Tibial nerve (tissue), 4 donors: Measurements from ENCODE around the gene MAB21L4. TPM values are rescaled to one million over a fixed set of nuclear protein-coding genes. Genes with fewer than 3 reads are reported as not detected.

Experiments used
- DNase-seq, 2 donors: peaks; one replicate each; pipeline ENCODE4 v3.0.0-alpha.2; 2019; ENCODE audit warnings: low spot score in 2 of 2
- H3K27ac ChIP-seq, 4 donors: fragments of 200-600 bp; sonication (generic) in 3 of 4; one replicate each; pipeline ENCODE4 v1.5.1; 2017 to 2019; ENCODE audit warnings: mild to moderate bottlenecking in 1 of 4
- H3K27me3 ChIP-seq, 2 donors: fragments of 200-600 bp; sonication (generic) in 1 of 2; one replicate each; pipeline versions ENCODE4 v1.5.1 to v1.6.0; 2017 to 2019
- H3K36me3 ChIP-seq, 3 donors: fragments of 200-600 bp; sonication (generic); one replicate each; pipeline ENCODE4 v1.5.1; 2018 to 2019
- H3K4me1 ChIP-seq, 4 donors: fragments of 200-600 bp; sonication (generic) in 3 of 4; one replicate each; pipeline ENCODE4 v1.5.1; 2017 to 2019
- H3K4me3 ChIP-seq, 4 donors: fragments of 200-600 bp; sonication (generic) in 3 of 4; one replicate each; pipeline ENCODE4 v1.5.1; 2017 to 2019; ENCODE audit warnings: mild to moderate bottlenecking in 1 of 4, moderate library complexity in 1 of 4
- H3K9me3 ChIP-seq, 4 donors: fragments of 200-600 bp; sonication (generic) in 3 of 4; one replicate each; pipeline ENCODE4 v1.5.1; 2017 to 2019
- CTCF ChIP-seq, 5 experiments: fragments of 200-600 bp in 3 of 5; fragments of 450-650 bp in 2 of 5; sonication (generic) in 3 of 5; IDR thresholded peaks; one replicate each; pipeline ENCODE4 v1.5.1; 2016 to 2019; ENCODE audit warnings: antibody characterized with exemption in 5 of 5, mild to moderate bottlenecking in 3 of 5, moderate library complexity in 2 of 5
- EP300 ChIP-seq, 2 donors: sonication (generic); formaldehyde crosslinking; IDR thresholded peaks; one replicate each; pipeline ENCODE4 v1.6.1; 2017; ENCODE audit warnings: antibody characterized with exemption in 2 of 2, mild to moderate bottlenecking in 1 of 2
- POLR2A ChIP-seq, 2 donors: fragments of 450-650 bp; IDR thresholded peaks; one replicate each; pipeline ENCODE4 v1.6.1; 2017; ENCODE audit warnings: antibody characterized with exemption in 2 of 2, mild to moderate bottlenecking in 2 of 2, moderate library complexity in 2 of 2
- WGBS, 2 donors: methylation state at CpG; one replicate each; pipeline ENCODE4 v1.1.5; 2018; 5-methylcytosine and 5-hydroxymethylcytosine counted together
- total RNA-seq, 4 donors: library from RNA; depleted of rRNA; stranded (reverse); fragments of >200 nt; gene quantifications; one replicate each; pipeline ENCODE4 v1.1.0, GENCODE V29; 2016

The MAB21L4 gene
- total RNA-seq, 4 donors from 2014 or later, result not detected

DNA sequence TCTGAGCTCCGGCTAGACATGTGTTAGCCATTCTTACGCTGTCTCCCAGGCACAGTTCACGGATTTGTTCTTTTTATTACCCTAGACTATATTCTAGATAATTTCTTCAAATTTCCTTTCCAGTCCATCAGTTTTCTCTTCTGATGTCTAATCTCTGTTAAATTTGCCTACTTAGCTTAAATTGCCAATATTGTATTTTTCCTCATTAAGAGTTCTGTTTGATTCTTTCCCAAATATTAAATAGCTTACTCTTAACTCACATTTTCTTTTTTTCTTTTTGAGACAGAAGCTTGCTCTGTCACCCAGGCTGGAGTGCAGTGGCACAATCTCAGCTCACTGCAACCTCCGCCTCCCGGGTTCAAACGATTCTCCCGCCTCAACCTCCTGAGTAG is 31.4 kb upstream of the MAB21L4 start:
- no peak for DNase-seq
- H3K27me3 ChIP-seq, result no peaks in the 10 kb centered on the region
- no peaks in the 10 kb centered on the region for H3K36me3 ChIP-seq
- H3K4me3 ChIP-seq, result no peak overlapping the region
- WGBS, 2 donors, result 85 to 87% methylated on average over 7 of the region's 7 CpGs
- H3K9me3 ChIP-seq, result peaks cover 0 to 23% (median 1%) of the 10 kb centered on the region in 4 donors
- peaks cover 0 to 1% (median 0%) of the 10 kb centered on the region in 4 donors for H3K4me1 ChIP-seq
- no peak overlapping the region for H3K27ac ChIP-seq
- TF ChIP-seq CTCF (IDR thresholded peaks at IDR 0.05) (no peak), POLR2A (IDR thresholded peaks at IDR 0.05) (no peak), EP300 (IDR thresholded peaks at IDR 0.05) (no peak)

GRCh38 chr2:240926516-240927389 is 30.8 kb upstream of the MAB21L4 start:
- TF ChIP-seq CTCF (IDR thresholded peaks at IDR 0.05) (no peak), POLR2A (IDR thresholded peaks at IDR 0.05) (no peak), EP300 (IDR thresholded peaks at IDR 0.05) (no peak)
- Histone ChIP-seq H3K4me3 (no peak overlapping the region), H3K4me1 (peaks cover 0 to 7% (median under 1%) of the 10 kb centered on the region in 4 donors), H3K36me3 (no peaks in the 10 kb centered on the region), H3K27ac (no peak overlapping the region), H3K27me3 (no peaks in the 10 kb centered on the region), H3K9me3 (peaks cover 0 to 23% (median 1%) of the 10 kb centered on the region in 4 donors)
- WGBS, 2 donors, result 67 to 73% methylated on average over 27 to 36 of the region's 38 CpGs
- peak; percentile 3 to 11 for DNase-seq

GRCh38 chr2:240925568-240926515 is 29.9 kb upstream of the MAB21L4 start:
- Histone ChIP-seq H3K4me1 (peaks cover 0 to 16% (median 4%) of the 10 kb centered on the region in 4 donors), H3K27ac (no peak overlapping the region), H3K27me3 (no peaks in the 10 kb centered on the region), H3K36me3 (no peaks in the 10 kb centered on the region), H3K4me3 (no peak overlapping the region), H3K9me3 (peaks cover 0 to 23% (median 1%) of the 10 kb centered on the region in 4 donors)
- no peak for TF ChIP-seq CTCF (IDR thresholded peaks at IDR 0.05)
- no peak for TF ChIP-seq EP300 (IDR thresholded peaks at IDR 0.05)
- 88 to 91% methylated on average over 19 to 28 of the region's 29 CpGs for WGBS, 2 donors
- DNase-seq, result peak; percentile 3 to 8

DNA sequence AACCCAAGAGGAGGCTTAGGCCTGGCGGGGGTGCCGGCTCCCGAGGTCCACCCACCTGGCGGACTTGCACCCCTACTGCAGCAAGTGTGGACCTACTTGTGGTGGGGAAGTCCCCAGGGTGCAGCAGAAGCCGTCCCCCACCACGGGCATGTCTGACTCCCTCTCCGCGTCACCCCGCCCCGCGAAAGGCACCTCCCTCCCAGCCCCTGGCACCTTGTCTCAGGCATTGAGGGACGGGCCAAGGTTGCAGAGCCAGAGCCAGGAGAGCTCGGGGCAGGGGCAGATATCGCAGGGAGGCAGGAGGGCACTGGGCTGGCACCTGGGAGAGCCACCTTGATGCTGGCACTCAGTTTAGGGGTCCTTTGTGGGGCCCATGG is 29.2 kb upstream of the MAB21L4 start:
- Histone ChIP-seq H3K9me3 (peaks cover 0 to 23% (median 1%) of the 10 kb centered on the region in 4 donors), H3K4me3 (no peak overlapping the region), H3K27ac (no peak overlapping the region), H3K27me3 (no peaks in the 10 kb centered on the region), H3K4me1 (peaks cover 0 to 23% (median 4%) of the 10 kb centered on the region in 4 donors), H3K36me3 (no peaks in the 10 kb centered on the region)
- peak; percentile 2 to 11 for DNase-seq
- TF ChIP-seq POLR2A (IDR thresholded peaks at IDR 0.05) (no peak), EP300 (IDR thresholded peaks at IDR 0.05) (no peak), CTCF (IDR thresholded peaks at IDR 0.05) (no peak)
- 80 to 89% methylated on average over 12 to 14 of the region's 14 CpGs for WGBS, 2 donors
